ENCODE measurements around the gene NOL11. TPM values are rescaled to one million over a fixed set of nuclear protein-coding genes. Genes with fewer than 3 reads are reported as not detected.

NOL11 gene
- total RNA-seq, 1 donor from 2014 or later = 40.4 TPM

DNA sequence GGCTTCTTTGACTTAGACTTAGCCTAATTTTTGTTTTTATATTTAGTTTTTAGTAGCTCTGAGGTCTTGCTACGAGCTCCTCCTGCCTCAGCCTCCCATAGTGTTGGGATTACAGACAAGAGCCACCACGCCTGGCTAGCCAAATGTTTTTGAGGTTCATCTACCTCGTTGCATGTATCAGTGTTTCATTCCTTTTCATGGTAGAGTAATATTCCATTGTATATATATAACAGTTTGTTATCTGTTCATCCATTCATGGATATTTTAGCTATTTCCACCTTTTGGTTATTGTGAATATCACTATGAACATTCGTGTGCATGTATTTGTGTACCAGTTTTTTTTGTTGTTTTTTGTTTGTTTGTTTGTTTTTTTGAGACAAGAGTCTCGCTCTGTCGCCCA, 12.2 kb downstream of the NOL11 start:
- DNase-seq (ENCODE audit: low spot score) = no peak
- peak overlapping the region; percentile 65 for H3K4me3 Mint-ChIP-seq (ENCODE audit: unreplicated experiment)
- peaks cover 10% of the 10 kb centered on the region for H3K4me1 Mint-ChIP-seq (ENCODE audit: unreplicated experiment)
- TF ChIP-seq, protein P1, sequence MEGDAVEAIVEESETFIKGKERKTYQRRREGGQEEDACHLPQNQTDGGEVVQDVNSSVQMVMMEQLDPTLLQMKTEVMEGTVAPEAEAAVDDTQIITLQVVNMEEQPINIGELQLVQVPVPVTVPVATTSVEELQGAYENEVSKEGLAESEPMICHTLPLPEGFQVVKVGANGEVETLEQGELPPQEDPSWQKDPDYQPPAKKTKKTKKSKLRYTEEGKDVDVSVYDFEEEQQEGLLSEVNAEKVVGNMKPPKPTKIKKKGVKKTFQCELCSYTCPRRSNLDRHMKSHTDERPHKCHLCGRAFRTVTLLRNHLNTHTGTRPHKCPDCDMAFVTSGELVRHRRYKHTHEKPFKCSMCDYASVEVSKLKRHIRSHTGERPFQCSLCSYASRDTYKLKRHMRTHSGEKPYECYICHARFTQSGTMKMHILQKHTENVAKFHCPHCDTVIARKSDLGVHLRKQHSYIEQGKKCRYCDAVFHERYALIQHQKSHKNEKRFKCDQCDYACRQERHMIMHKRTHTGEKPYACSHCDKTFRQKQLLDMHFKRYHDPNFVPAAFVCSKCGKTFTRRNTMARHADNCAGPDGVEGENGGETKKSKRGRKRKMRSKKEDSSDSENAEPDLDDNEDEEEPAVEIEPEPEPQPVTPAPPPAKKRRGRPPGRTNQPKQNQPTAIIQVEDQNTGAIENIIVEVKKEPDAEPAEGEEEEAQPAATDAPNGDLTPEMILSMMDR (IDR thresholded peaks at IDR 0.05; ENCODE audit: unreplicated experiment) = no peak
- H3K27me3 Mint-ChIP-seq (ENCODE audit: unreplicated experiment) = peaks cover 2% of the 10 kb centered on the region
- peaks cover 54% of the 10 kb centered on the region for H3K36me3 Mint-ChIP-seq (ENCODE audit: low read depth, unreplicated experiment)
- no peak overlapping the region for H3K27ac Mint-ChIP-seq (ENCODE audit: unreplicated experiment)
- no peaks in the 10 kb centered on the region for H3K9me3 Mint-ChIP-seq (ENCODE audit: unreplicated experiment)

DNA sequence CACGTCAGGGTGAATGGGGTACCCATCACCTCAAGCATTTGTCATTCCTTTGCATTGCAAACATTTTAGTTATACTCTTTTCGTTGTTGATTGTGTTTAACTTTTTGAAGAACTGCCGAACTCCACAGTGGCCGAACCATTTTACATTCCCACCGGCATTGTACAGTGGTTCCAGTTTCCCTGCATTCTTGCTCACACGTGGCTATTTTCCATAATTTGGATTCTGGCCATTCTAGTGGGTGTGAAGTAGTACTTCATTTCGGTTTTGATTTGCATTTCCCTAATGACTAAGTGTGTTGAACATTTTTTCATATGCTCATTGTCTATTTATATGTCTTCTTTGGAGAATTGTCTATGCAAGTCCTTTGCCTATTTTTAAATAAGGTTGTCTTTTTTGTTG, 13.0 kb downstream of the NOL11 start:
- no peak for DNase-seq (ENCODE audit: low spot score)
- Mint-ChIP-seq H3K9me3 (ENCODE audit: unreplicated experiment) (no peaks in the 10 kb centered on the region), H3K4me1 (ENCODE audit: unreplicated experiment) (peaks cover 10% of the 10 kb centered on the region)

DNA sequence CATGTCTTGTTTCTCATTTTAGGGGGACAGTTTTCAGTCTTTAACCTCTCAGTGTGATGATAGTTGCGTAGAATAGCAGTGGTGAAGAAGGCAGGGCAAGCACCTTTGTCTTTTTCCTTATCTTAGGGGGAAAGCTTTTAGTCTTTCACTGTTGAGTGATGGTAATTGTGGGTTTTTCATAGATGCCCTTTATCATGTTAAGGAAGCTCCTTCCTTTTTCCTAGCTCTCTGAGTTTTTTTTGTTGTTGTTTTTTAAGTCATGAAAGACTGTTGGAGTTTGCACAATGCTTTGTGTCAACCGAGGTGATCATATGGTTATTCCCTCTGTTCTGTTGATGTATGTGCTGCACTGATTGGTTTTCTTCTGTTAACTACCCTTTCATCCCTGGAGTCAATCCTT, 15.7 kb downstream of the NOL11 start:
- DNase-seq (ENCODE audit: low spot score) = no peak
- H3K4me3 Mint-ChIP-seq (ENCODE audit: unreplicated experiment) = peak overlapping the region; percentile 12
- H3K27ac Mint-ChIP-seq (ENCODE audit: unreplicated experiment) = peak overlapping the region; percentile 50
- H3K27me3 Mint-ChIP-seq (ENCODE audit: unreplicated experiment) = peaks cover 2% of the 10 kb centered on the region
- TF ChIP-seq, protein P1 (IDR thresholded peaks at IDR 0.05; ENCODE audit: unreplicated experiment) = no peak
- H3K9me3 Mint-ChIP-seq (ENCODE audit: unreplicated experiment) = no peaks in the 10 kb centered on the region
- H3K36me3 Mint-ChIP-seq (ENCODE audit: low read depth, unreplicated experiment) = peaks cover 39% of the 10 kb centered on the region
- H3K4me1 Mint-ChIP-seq (ENCODE audit: unreplicated experiment) = peaks cover 7% of the 10 kb centered on the region

More for the DNA sequence above, 13.0 kb downstream of the NOL11 start:
- no peak overlapping the region for H3K4me3 Mint-ChIP-seq (ENCODE audit: unreplicated experiment)
- TF ChIP-seq, protein P1 (IDR thresholded peaks at IDR 0.05; ENCODE audit: unreplicated experiment) = no peak
- H3K36me3 Mint-ChIP-seq (ENCODE audit: low read depth, unreplicated experiment) = peaks cover 50% of the 10 kb centered on the region
- peaks cover 2% of the 10 kb centered on the region for H3K27me3 Mint-ChIP-seq (ENCODE audit: unreplicated experiment)
- no peak overlapping the region for H3K27ac Mint-ChIP-seq (ENCODE audit: unreplicated experiment)

DNA sequence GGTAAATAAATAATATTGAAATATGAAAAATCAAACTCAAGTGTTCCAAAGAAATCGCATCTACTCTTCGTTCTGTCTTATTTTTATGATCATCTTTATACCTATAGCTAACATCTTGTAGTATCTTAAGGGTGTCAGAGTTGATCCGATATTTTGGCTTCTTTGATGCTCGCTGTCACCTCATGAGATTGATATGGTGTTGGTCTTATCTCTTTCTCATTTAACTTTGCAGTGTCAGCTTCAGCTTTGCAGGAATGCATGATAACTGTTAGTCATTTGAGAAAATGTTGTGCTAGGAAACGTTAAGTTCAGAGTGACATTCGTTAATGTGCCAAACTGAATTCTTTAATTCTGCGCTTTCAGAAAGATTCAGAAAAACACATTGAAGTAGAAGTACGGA, 19.4 kb downstream of the NOL11 start:
- Mint-ChIP-seq H3K9me3 (ENCODE audit: unreplicated experiment) (no peaks in the 10 kb centered on the region), H3K36me3 (ENCODE audit: low read depth, unreplicated experiment) (peaks cover 15% of the 10 kb centered on the region), H3K27me3 (ENCODE audit: unreplicated experiment) (peaks cover 2% of the 10 kb centered on the region), H3K4me3 (ENCODE audit: unreplicated experiment) (no peak overlapping the region), H3K27ac (ENCODE audit: unreplicated experiment) (no peak overlapping the region), H3K4me1 (ENCODE audit: unreplicated experiment) (peaks cover 5% of the 10 kb centered on the region)
- TF ChIP-seq, protein P1 (IDR thresholded peaks at IDR 0.05; ENCODE audit: unreplicated experiment) = no peak
- no peak for DNase-seq (ENCODE audit: low spot score)

DNA sequence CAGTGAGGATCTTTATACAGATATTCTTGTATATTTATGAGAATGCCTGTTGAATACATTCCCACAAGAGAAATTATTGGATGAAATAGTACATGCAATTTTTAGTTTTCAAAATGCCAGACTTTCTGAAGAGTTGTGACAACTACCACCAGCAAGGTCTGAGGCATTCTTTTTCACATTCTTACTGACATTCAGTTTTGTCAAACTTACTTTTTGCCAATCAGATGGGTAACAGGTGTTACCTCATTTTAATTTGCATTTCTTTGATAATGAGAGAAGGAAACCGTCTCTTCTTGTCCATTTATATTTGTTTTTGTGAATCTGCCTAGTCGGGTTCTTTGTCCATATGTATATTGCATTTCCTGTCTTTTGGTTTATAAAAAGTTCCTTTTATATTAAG, 24.3 kb downstream of the NOL11 start:
- Mint-ChIP-seq H3K4me1 (ENCODE audit: unreplicated experiment) (no peaks in the 10 kb centered on the region), H3K9me3 (ENCODE audit: unreplicated experiment) (no peaks in the 10 kb centered on the region), H3K36me3 (ENCODE audit: low read depth, unreplicated experiment) (peaks cover 16% of the 10 kb centered on the region), H3K27me3 (ENCODE audit: unreplicated experiment) (peaks cover 2% of the 10 kb centered on the region), H3K27ac (ENCODE audit: unreplicated experiment) (no peak overlapping the region), H3K4me3 (ENCODE audit: unreplicated experiment) (no peak overlapping the region)
- TF ChIP-seq, protein P1 (IDR thresholded peaks at IDR 0.05; ENCODE audit: unreplicated experiment) = no peak
- no peak for DNase-seq (ENCODE audit: low spot score)
